Smooth muscle cell (in vitro differentiated cells): ENCODE measurements around the gene OR5AU1. TPM values are rescaled to one million over a fixed set of nuclear protein-coding genes. Genes with fewer than 3 reads are reported as not detected.

Experiments used
- DNase-seq: peaks from one replicate; lab custom pipeline; 2025; ENCODE audit not compliant: unreplicated experiment; lab: John Stamatoyannopoulos, UW
- H2AFZ ChIP-seq: fragments of 200-600 bp; sonication (generic); 2 replicates; pipeline ENCODE4 v1.6.0; 2016; ENCODE audit warnings: antibody characterized with exemption, low read depth, mild to moderate bottlenecking
- H3F3A ChIP-seq: fragments of 200-600 bp; sonication (generic); 2 replicates; pipeline ENCODE4 v1.6.0; 2017; ENCODE audit warnings: antibody characterized with exemption, low read depth
- H3K27ac ChIP-seq: fragments of 200-600 bp; sonication (generic); 2 replicates; pipeline ENCODE4 v1.5.1; 2016; ENCODE audit warnings: low read depth, mild to moderate bottlenecking
- H3K27me3 ChIP-seq: fragments of 200-600 bp; sonication (generic); 2 replicates; pipeline ENCODE4 v1.6.1; 2016; ENCODE audit warnings: low read depth, mild to moderate bottlenecking
- H3K36me3 ChIP-seq: fragments of 200-600 bp; sonication (generic); 2 replicates; pipeline ENCODE4 v1.5.1; 2016; ENCODE audit warnings: low read depth
- H3K4me1 ChIP-seq: fragments of 200-600 bp; sonication (generic); 2 replicates; pipeline ENCODE4 v1.5.1; 2016; ENCODE audit warnings: low read depth
- H3K4me2 ChIP-seq: fragments of 200-600 bp; sonication (generic); 2 replicates; pipeline ENCODE4 v1.6.0; 2016; ENCODE audit warnings: mild to moderate bottlenecking
- H3K4me3 ChIP-seq: fragments of 200-600 bp; sonication (generic); 2 replicates; pipeline ENCODE4 v1.5.1; 2016; ENCODE audit warnings: mild to moderate bottlenecking
- H3K79me2 ChIP-seq: fragments of 200-600 bp; sonication (generic); 2 replicates; pipeline ENCODE4 v1.6.0; 2016; ENCODE audit warnings: low read depth, mild to moderate bottlenecking
- H3K9ac ChIP-seq: fragments of 200-600 bp; sonication (generic); 2 replicates; pipeline ENCODE4 v1.6.0; 2016; ENCODE audit warnings: low read depth
- H3K9me3 ChIP-seq: fragments of 200-600 bp; sonication (generic); replicated peaks from 2 replicates; pipeline ENCODE4 v1.5.1; 2016; ENCODE audit warnings: low read depth
- H4K20me1 ChIP-seq: fragments of 200-600 bp; sonication (generic); 2 replicates; pipeline ENCODE4 v1.6.0; 2016; ENCODE audit warnings: low read depth
- WGBS: methylation state at CpG from one replicate; pipeline ENCODE4 v1.1.7; 2016; ENCODE audit warnings: low lambda C conversion rate; 5-methylcytosine and 5-hydroxymethylcytosine counted together
- polyA plus RNA-seq: library from polyadenylated mRNA; unstranded; fragments of >200 nt; fragmentation: Nextera tagmentation; extraction: Ambion mirVana; gene quantifications from 2 replicates; pipeline ENCODE4 v1.2.1, GENCODE V29; 2016
- total RNA-seq: library from RNA; depleted of rRNA; stranded (reverse); fragments of >200 nt; gene quantifications from 2 replicates; pipeline ENCODE4 v1.2.3, GENCODE V29; 2014
- TF ChIP-seq, protein P1 (sequence below): fragments of 200-600 bp; sonication (generic); IDR thresholded peaks from 2 replicates; pipeline ENCODE4 v1.5.1; 2017; ENCODE audit warnings: borderline replicate concordance, mild to moderate bottlenecking, antibody characterized with exemption; ENCODE audit not compliant: insufficient read depth, poor library complexity, severe bottlenecking

Gene OR5AU1
- total RNA-seq (not detected in 2 replicates), polyA plus RNA-seq (not detected in 2 replicates)

DNA sequence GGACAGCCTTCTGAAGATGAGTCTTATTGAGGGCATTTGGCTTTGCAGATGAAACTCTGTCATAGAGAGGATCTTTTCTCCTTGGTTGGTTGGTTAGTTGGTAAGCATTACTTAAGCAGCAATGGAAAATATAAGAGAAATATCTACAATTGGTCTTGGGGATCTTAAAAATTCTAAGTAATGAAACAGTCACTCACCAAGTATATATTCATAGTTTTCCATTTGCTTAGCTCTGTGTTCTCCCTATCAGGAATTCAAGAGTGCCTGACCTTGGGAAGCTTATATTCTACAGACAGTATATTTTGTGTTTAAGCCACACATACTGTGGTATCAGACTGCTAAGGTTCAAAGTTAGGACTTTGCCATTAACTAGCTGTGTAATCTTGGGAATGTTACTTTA, at the start of gene OR5AU1:
Gene OR5AU1, minus strand, starts transcription at position 101 of the 400 bp plus-strand sequence. CDS start 191 bp downstream, outside the sequence.
- DNase-seq = no peak
- H3K9me3 ChIP-seq = no peaks in the 10 kb centered on the region
- TF ChIP-seq, protein P1, sequence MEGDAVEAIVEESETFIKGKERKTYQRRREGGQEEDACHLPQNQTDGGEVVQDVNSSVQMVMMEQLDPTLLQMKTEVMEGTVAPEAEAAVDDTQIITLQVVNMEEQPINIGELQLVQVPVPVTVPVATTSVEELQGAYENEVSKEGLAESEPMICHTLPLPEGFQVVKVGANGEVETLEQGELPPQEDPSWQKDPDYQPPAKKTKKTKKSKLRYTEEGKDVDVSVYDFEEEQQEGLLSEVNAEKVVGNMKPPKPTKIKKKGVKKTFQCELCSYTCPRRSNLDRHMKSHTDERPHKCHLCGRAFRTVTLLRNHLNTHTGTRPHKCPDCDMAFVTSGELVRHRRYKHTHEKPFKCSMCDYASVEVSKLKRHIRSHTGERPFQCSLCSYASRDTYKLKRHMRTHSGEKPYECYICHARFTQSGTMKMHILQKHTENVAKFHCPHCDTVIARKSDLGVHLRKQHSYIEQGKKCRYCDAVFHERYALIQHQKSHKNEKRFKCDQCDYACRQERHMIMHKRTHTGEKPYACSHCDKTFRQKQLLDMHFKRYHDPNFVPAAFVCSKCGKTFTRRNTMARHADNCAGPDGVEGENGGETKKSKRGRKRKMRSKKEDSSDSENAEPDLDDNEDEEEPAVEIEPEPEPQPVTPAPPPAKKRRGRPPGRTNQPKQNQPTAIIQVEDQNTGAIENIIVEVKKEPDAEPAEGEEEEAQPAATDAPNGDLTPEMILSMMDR = no peak
- H3K4me3 ChIP-seq = no peak within 1 kb of the TSS
- no peak within 1 kb of the TSS for H3K27ac ChIP-seq
- H3K36me3 ChIP-seq = no peaks in the 10 kb centered on the region
- no peak within 1 kb of the TSS for H3K9ac ChIP-seq
- no peaks in the 10 kb centered on the region for H3K4me1 ChIP-seq
- no peaks in the 10 kb centered on the region for H4K20me1 ChIP-seq
- peaks cover 24% of the 10 kb centered on the region for H3K27me3 ChIP-seq
- H3K79me2 ChIP-seq = no peaks in the 10 kb centered on the region
- no peak within 1 kb of the TSS for H2AFZ ChIP-seq
- H3K4me2 ChIP-seq = no peak within 1 kb of the TSS
- H3F3A ChIP-seq = no peaks in the 10 kb centered on the region

DNA sequence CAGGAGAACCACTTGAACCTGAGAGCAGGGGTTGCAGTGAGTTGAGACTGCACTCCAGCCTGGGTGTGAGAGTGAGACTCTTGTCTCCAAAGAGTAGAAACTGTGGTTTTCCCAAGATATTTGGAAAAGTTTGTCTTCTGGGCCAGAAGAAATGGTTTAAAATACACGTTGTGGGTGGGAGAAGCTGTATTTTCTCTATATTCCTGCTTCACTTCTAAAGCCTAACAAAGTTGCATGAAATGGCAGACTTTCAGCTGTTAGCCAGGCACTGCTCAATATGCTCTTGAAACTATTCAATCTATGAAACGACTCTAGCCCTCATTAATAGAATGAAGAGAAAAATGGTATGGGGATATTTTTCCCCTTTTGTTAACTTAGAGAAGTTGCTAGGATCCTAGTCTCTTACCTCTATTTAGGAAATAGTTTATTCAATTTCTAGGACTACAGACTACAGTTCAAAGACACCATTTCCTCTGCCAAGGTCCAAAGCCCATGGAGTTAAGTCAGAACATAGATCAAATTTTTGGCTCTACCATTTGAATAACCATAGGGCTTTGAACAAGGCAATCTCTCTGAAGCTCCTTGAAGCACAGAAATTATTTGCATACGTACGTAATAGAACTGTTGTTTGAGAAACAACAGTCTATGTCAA, 49.3 kb upstream of the OR5AU1 start:
- Histone ChIP-seq H3K27me3 (no peaks in the 10 kb centered on the region), H3K4me1 (peaks cover 13% of the 10 kb centered on the region), H3F3A (peaks cover 78% of the 10 kb centered on the region), H2AFZ (no peak overlapping the region), H3K9me3 (no peaks in the 10 kb centered on the region), H4K20me1 (peaks cover 93% of the 10 kb centered on the region), H3K79me2 (peaks cover 7% of the 10 kb centered on the region), H3K4me3 (no peak overlapping the region), H3K36me3 (peaks cover 9% of the 10 kb centered on the region), H3K9ac (no peak overlapping the region), H3K27ac (no peak overlapping the region), H3K4me2 (no peak overlapping the region)
- WGBS = 89% methylated on average over 4 of the region's 4 CpGs
- TF ChIP-seq, protein P1 = no peak
- no peak for DNase-seq

GRCh38 chr14:21204167-21205025, 48.5 kb upstream of the OR5AU1 start:
- H3K36me3 ChIP-seq = peaks cover 6% of the 10 kb centered on the region
- no peaks in the 10 kb centered on the region for H3K27me3 ChIP-seq
- TF ChIP-seq, protein P1 = no peak
- H3K4me1 ChIP-seq = peaks cover 13% of the 10 kb centered on the region
- no peaks in the 10 kb centered on the region for H3K9me3 ChIP-seq
- H3K27ac ChIP-seq = no peak overlapping the region
- no peak overlapping the region for H3K4me3 ChIP-seq
- DNase-seq = no peak
- no peak overlapping the region for H2AFZ ChIP-seq
- peaks cover 7% of the 10 kb centered on the region for H3K79me2 ChIP-seq
- H4K20me1 ChIP-seq = peaks cover 89% of the 10 kb centered on the region
- no peak overlapping the region for H3K4me2 ChIP-seq
- WGBS = 91% methylated on average over 8 of the region's 8 CpGs
- H3K9ac ChIP-seq = no peak overlapping the region
- H3F3A ChIP-seq = peaks cover 81% of the 10 kb centered on the region
